GM23338 (cell line): ENCODE measurements around the gene PLA2G4B.

Experiments used
- CREB1 ChIP-seq: fragments of 250-450 bp; sonication (Bioruptor Pico); IDR thresholded peaks from 2 replicates; pipeline ENCODE4 v1.5.0; 2020; ENCODE audit warnings: low read depth, mild to moderate bottlenecking, moderate library complexity
- CTCF ChIP-seq, 2 experiments: fragments of 200-600 bp in 1 of 2; sonication (generic) in 1 of 2; conservative IDR thresholded peaks; 2 replicates each; pipeline versions ENCODE4 v1.5.1 to v1.6.1; 2016 to 2017; ENCODE audit warnings: antibody characterized with exemption in 2 of 2, low read depth in 2 of 2, mild to moderate bottlenecking in 2 of 2, moderate library complexity in 1 of 2
- ETS1 ChIP-seq: IDR thresholded peaks from 2 replicates; pipeline ENCODE4 v1.6.1; 2016; ENCODE audit warnings: antibody characterized with exemption
- EZH2 ChIP-seq: fragments of 200-600 bp; sonication (generic); IDR thresholded peaks from one replicate; pipeline ENCODE4 v1.8.0; 2017; ENCODE audit warnings: antibody characterized with exemption, mild to moderate bottlenecking, low read depth; ENCODE audit not compliant: unreplicated experiment
- JUNB ChIP-seq: IDR thresholded peaks from one replicate; pipeline ENCODE4 v1.6.1; 2016; ENCODE audit warnings: antibody characterized with exemption; ENCODE audit not compliant: unreplicated experiment
- POLR2AphosphoS5 ChIP-seq: IDR thresholded peaks from 2 replicates; pipeline ENCODE4 v1.6.1; 2016; ENCODE audit warnings: antibody characterized with exemption, low read depth
- REST ChIP-seq: IDR thresholded peaks from one replicate; pipeline ENCODE4 v1.6.1; 2018; ENCODE audit warnings: antibody characterized with exemption; ENCODE audit not compliant: unreplicated experiment
- ZNF331 ChIP-seq: fragments of 250-450 bp; sonication (Bioruptor Pico); IDR thresholded peaks from 2 replicates; pipeline ENCODE4 v1.5.0; 2020; ENCODE audit warnings: low read depth, mild to moderate bottlenecking, moderate library complexity

GRCh38 chr15:41878355-41878699 lies 39.7 kb downstream of the PLA2G4B start:
- TF ChIP-seq CTCF (conservative IDR thresholded peaks at IDR 0.05; ENCODE audit: low read depth in 2 of 2) (no peak), REST (no peak), CREB1 (CRISPR knock-in tag) (no peak), EZH2 (no peak), ETS1 (no peak), POLR2AphosphoS5 (no peak), ZNF331 (CRISPR knock-in tag) (no peak), JUNB (no peak)
